ENCODE data around the gene VSTM2L.

Gene VSTM2L

GRCh38 chr20:37929683-37930014 lies 26.7 kb downstream of the VSTM2L start:
- TF ChIP-seq PPARA (CRISPR knock-in tag; IDR thresholded peaks at IDR 0.05; ENCODE audit: borderline replicate concordance) (no peak), RARB (CRISPR knock-in tag; IDR thresholded peaks at IDR 0.05) (no peak), ZC3H10 (CRISPR knock-in tag; IDR thresholded peaks at IDR 0.05) (no peak)
- ATAC-seq, result no peak

GRCh38 chr20:37931153-37931922 lies 28.4 kb downstream of the VSTM2L start:
- ATAC-seq, result no peak
- TF ChIP-seq ZNF70 (CRISPR knock-in tag; IDR thresholded peaks at IDR 0.05) (no peak), CSRNP3 (CRISPR knock-in tag; IDR thresholded peaks at IDR 0.05) (no peak), CSDC2 (CRISPR knock-in tag; IDR thresholded peaks at IDR 0.05) (no peak), RARB (CRISPR knock-in tag; IDR thresholded peaks at IDR 0.05) (no peak), TSHZ2 (CRISPR knock-in tag; IDR thresholded peaks at IDR 0.05) (no peak), ZFP30 (CRISPR knock-in tag; IDR thresholded peaks at IDR 0.05) (no peak), ISL1 (CRISPR knock-in tag; IDR thresholded peaks at IDR 0.05) (no peak), GLIS3 (CRISPR knock-in tag; IDR thresholded peaks at IDR 0.05) (no peak), ZC3H10 (CRISPR knock-in tag; IDR thresholded peaks at IDR 0.05) (no peak), PATZ1 (CRISPR knock-in tag; IDR thresholded peaks at IDR 0.05; ENCODE audit: borderline replicate concordance) (no peak), CREB5 (CRISPR knock-in tag; IDR thresholded peaks at IDR 0.05; ENCODE audit: low read depth) (no peak), TOX (CRISPR knock-in tag; IDR thresholded peaks at IDR 0.05; ENCODE audit: borderline replicate concordance) (no peak), TCF4 (CRISPR knock-in tag; IDR thresholded peaks at IDR 0.05; ENCODE audit: borderline replicate concordance) (no peak), ESRRG (CRISPR knock-in tag; IDR thresholded peaks at IDR 0.05) (no peak), SNAI2 (CRISPR knock-in tag; IDR thresholded peaks at IDR 0.05) (no peak), ZNF565 (CRISPR knock-in tag; conservative IDR thresholded peaks at IDR 0.05; ENCODE audit: low read depth) (no peak), ZNF8 (CRISPR knock-in tag; IDR thresholded peaks at IDR 0.05) (no peak), OSR1 (CRISPR knock-in tag; IDR thresholded peaks at IDR 0.05) (no peak), ZFP3 (CRISPR knock-in tag; IDR thresholded peaks at IDR 0.05) (no peak)

- no peak for TF ChIP-seq TOX (CRISPR knock-in tag; IDR thresholded peaks at IDR 0.05; ENCODE audit: borderline replicate concordance)
- no peak for TF ChIP-seq PATZ1 (CRISPR knock-in tag; IDR thresholded peaks at IDR 0.05; ENCODE audit: borderline replicate concordance)
- ATAC-seq, result no peak
These were observed 29.1 kb downstream of the VSTM2L start for GRCh38 chr20:37932074-37932473.
